T-helper 22 cell (primary cell): Measurements from ENCODE around the gene MSL3B.

Source experiments
- DNase-seq: peaks from one replicate; pipeline ENCODE4 v3.0.0-alpha.2; 2020; ENCODE audit warnings: low read depth

The MSL3B gene

GRCh38 chr2:233817361-233817911 lies 50.8 kb downstream of the MSL3B start:
- DNase-seq = no peak

- DNase-seq = no peak
Measured at GRCh38 chr2:233816771-233817170, 51.4 kb downstream of the MSL3B start.

- DNase-seq = no peak
Measured at GRCh38 chr2:233816334-233816733, 51.9 kb downstream of the MSL3B start.

GRCh38 chr2:233815861-233816260 lies 52.3 kb downstream of the MSL3B start:
- DNase-seq = no peak
